Kidney (tissue), 14 donors: ENCODE data around the gene STAT5B. TPM values are rescaled to one million over a fixed set of nuclear protein-coding genes. Genes with fewer than 3 reads are reported as not detected.
"Not testable (repeated sequence)": the region's sequence is repeated elsewhere in the genome, so short reads cannot be mapped to it uniquely, and the experiment has no call there.

Experiments used
- DNase-seq, 5 donors: peaks; one replicate each; pipeline ENCODE4 v3.0.0-alpha.2; 2013 to 2020
- FAIRE-seq: peaks from 2 replicates; lab custom pipeline; 2012; peaks lifted over from hg19 to GRCh38; lab: Jason Lieb, UNC
- H3K27ac ChIP-seq, 2 donors: one replicate each; pipeline ENCODE4 v1.7.0; 2013; ENCODE audit warnings: low read depth in 2 of 2, low read length in 2 of 2, inconsistent platforms in 1 of 2
- H3K27me3 ChIP-seq: one replicate; pipeline ENCODE4 v1.7.1; 2013; ENCODE audit warnings: low read length, inconsistent platforms; ENCODE audit not compliant: control insufficient read depth, insufficient read depth
- H3K36me3 ChIP-seq, 3 donors: one replicate each; pipeline versions ENCODE4 v1.7.0 to v1.7.1; 2013; ENCODE audit warnings: low read length in 3 of 3, control low read depth in 1 of 3, inconsistent platforms in 1 of 3; ENCODE audit not compliant: insufficient read depth in 3 of 3, control insufficient read depth in 2 of 3
- H3K4me1 ChIP-seq, 3 donors: one replicate each; pipeline versions ENCODE4 v1.7.0 to v1.7.1; 2013; ENCODE audit warnings: low read length in 3 of 3, inconsistent platforms in 1 of 3, low read depth in 1 of 3; ENCODE audit not compliant: control insufficient read depth in 2 of 3, insufficient read depth in 2 of 3
- H3K4me3 ChIP-seq, 3 donors: one replicate each; pipeline versions ENCODE4 v1.7.0 to v1.8.1; 2013; ENCODE audit warnings: low read length in 3 of 3, control low read depth in 1 of 3, inconsistent platforms in 1 of 3
- H3K9ac ChIP-seq, 3 donors: one replicate each; pipeline versions ENCODE4 v1.7.0 to v1.7.1; 2013; ENCODE audit warnings: low read length in 3 of 3, control low read depth in 1 of 3, inconsistent platforms in 1 of 3
- H3K9me3 ChIP-seq, 3 donors: one replicate each; pipeline versions ENCODE4 v1.7.0 to v1.7.1; 2013; ENCODE audit warnings: low read length in 3 of 3, control low read depth in 1 of 3, inconsistent platforms in 1 of 3; ENCODE audit not compliant: control insufficient read depth in 2 of 3, insufficient read depth in 1 of 3
- intact Hi-C: fragments of 100-400 bp; cut with DNase I; formaldehyde crosslinking; loops from one replicate; pipeline ENCODE4 v1.11.1; 2022
- polyA plus RNA-seq: library from polyadenylated mRNA; stranded (reverse); fragments of 350-450 nt; fragmentation: Illumina TruSeq; extraction: RNeasy Lipid Tissue Mini Kit (QIAGEN cat#74804); gene quantifications from one replicate; pipeline ENCODE4 v1.2.3, GENCODE V29; 2014; ENCODE audit warnings: low read depth, low replicate concordance; ENCODE audit not compliant: insufficient read depth
- total RNA-seq: library from RNA; stranded (reverse); fragmentation: NEBNext Ultra II Directional; extraction: Animal tissue kit (Norgen Biotek cat#: 25700); gene quantifications from one replicate; pipeline ENCODE4 v1.2.1, GENCODE V29; 2021
- TF ChIP-seq, protein P1 (sequence below): IDR thresholded peaks from 3 replicates; pipeline ENCODE4 v1.5.1; 2012; ENCODE audit warnings: mild to moderate bottlenecking, moderate library complexity, borderline replicate concordance; ENCODE audit not compliant: insufficient read depth; ENCODE audit errors: extremely low read depth
- donor health status: control.
- donor health status: control.
- donor health status: control.
- donor health status: control.
- donor health status: control.
- donor health status: DM: yes; HTN: yes; CAD: no.
- donor health status: Normal renal cell carcinoma (clear cell type).

The STAT5B gene
- total and polyA plus RNA-seq, 2 donors from 2014 or later = 20.4 to 68.0 TPM

DNA sequence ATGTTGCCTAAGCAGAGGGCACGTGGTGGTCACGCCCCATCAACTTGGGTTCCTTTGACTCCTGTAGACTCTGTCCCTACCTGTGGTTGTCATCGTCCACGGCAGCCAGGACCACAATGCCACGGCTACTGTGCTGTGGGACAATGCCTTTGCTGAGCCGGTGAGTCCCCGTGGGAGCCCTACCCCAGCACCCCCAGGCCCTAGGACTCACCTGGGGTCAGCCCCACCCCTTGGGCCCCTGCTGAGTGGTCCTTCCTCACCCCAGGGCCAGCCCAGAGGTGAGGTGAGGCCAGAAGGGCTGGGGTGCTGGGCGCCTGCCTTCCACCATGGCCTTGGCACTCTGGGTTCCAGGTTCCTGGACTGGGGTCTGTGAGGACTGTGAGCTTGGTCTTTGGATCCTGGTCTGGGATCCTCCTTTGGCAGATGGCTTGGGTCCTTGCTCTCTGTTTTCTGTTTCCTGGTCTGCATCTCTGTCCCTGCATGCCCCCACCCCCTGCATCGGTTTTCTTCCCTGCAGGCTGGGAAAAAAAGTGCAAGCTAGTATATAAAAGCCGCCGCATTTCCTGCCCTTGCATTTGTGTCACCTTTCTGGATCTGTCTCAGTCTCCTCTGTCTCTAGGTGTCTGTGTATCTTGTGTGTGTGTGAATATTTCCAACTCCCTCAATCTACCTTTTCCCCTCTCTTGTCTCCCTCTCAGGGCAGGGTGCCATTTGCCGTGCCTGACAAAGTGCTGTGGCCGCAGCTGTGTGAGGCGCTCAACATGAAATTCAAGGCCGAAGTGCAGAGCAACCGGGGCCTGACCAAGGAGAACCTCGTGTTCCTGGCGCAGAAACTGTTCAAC is 29.6 kb upstream of the STAT5B start:
- Histone ChIP-seq H3K9me3 (no peaks in the 10 kb centered on the region), H3K36me3 (peaks cover 0 to 33% (median 20%) of the 10 kb centered on the region in 3 donors), H3K27me3 (no peaks in the 10 kb centered on the region), H3K4me1 (peaks cover 2 to 7% (median 4%) of the 10 kb centered on the region in 3 donors), H3K9ac (no peak overlapping the region), H3K27ac (peak overlapping the region in 1 of 2 donors; percentile 61), H3K4me3 (no peak overlapping the region)
- FAIRE-seq (no peak), DNase-seq (no peak)
- TF ChIP-seq, protein P1, sequence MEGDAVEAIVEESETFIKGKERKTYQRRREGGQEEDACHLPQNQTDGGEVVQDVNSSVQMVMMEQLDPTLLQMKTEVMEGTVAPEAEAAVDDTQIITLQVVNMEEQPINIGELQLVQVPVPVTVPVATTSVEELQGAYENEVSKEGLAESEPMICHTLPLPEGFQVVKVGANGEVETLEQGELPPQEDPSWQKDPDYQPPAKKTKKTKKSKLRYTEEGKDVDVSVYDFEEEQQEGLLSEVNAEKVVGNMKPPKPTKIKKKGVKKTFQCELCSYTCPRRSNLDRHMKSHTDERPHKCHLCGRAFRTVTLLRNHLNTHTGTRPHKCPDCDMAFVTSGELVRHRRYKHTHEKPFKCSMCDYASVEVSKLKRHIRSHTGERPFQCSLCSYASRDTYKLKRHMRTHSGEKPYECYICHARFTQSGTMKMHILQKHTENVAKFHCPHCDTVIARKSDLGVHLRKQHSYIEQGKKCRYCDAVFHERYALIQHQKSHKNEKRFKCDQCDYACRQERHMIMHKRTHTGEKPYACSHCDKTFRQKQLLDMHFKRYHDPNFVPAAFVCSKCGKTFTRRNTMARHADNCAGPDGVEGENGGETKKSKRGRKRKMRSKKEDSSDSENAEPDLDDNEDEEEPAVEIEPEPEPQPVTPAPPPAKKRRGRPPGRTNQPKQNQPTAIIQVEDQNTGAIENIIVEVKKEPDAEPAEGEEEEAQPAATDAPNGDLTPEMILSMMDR = no peak
- intact Hi-C loops = no loop called here

DNA sequence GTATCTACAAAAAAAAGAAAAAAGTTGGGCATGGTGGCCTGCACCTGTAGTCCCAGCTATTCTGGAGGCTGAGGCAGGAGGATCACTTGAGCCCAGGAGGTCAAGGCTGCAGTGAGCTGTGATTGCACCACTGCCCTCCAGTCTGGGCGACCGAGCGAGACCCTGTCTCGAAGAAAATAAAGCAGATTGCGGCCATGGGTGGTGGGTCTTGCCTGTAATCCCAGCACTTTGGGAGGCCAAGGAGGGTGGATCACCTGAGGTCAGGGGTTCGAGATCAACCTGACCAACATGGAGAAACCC is 28.8 kb upstream of the STAT5B start:
- H3K9ac ChIP-seq, H3K4me3 ChIP-seq, H3K4me1 ChIP-seq, DNase-seq, intact Hi-C loops, H3K27ac ChIP-seq, H3K27me3 ChIP-seq, FAIRE-seq, H3K9me3 ChIP-seq: not testable (repeated sequence)
- peaks cover 0 to 33% (median 16%) of the 10 kb centered on the region in 3 donors for H3K36me3 ChIP-seq

DNA sequence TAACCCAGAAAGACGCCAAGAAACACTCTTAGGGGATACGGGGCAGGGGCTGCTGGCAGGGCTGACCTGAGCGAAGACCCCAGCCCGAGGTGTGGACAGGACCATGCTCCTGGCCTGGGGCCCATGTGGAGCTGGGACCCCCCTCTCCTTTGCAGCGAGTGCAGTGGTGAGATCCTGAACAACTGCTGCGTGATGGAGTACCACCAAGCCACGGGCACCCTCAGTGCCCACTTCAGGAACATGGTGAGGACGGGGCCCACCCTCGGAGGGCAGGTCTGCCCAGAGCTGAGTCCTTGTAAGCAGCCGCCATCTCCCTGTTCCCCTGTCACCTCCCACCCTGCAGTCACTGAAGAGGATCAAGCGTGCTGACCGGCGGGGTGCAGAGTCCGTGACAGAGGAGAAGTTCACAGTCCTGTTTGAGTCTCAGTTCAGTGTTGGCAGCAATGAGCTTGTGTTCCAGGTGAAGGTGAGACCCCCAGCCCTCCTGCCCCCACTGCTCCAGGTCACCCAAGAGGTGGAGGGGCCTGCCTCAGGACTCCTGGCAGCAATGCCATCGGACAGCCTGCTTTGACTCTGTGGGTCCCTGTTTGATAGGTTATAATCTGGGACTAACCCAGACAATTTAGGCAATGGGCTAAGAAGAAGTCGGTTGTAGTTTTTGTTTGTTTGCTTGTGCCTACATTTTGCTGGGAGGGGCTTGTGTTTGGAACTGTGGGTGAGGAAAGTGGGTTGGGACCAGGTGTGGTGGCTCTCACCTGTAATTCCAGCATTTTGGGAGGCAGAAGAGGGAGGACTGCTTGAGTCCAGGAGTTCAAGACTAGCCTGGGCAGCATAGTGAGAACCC is 28.2 kb upstream of the STAT5B start:
- no peaks in the 10 kb centered on the region for H3K9me3 ChIP-seq
- TF ChIP-seq, protein P1 = no peak
- no peaks in the 10 kb centered on the region for H3K27me3 ChIP-seq
- FAIRE-seq = no peak
- H3K27ac ChIP-seq = no peak overlapping the region
- H3K36me3 ChIP-seq = peaks cover 0 to 30% (median 16%) of the 10 kb centered on the region in 3 donors
- H3K4me1 ChIP-seq = peaks cover 0 to 3% (median 0%) of the 10 kb centered on the region in 3 donors
- DNase-seq = peak in 1 of 5 donors; percentile 67
- no peak overlapping the region for H3K9ac ChIP-seq
- intact Hi-C loops = no loop called here
- no peak overlapping the region for H3K4me3 ChIP-seq

DNA sequence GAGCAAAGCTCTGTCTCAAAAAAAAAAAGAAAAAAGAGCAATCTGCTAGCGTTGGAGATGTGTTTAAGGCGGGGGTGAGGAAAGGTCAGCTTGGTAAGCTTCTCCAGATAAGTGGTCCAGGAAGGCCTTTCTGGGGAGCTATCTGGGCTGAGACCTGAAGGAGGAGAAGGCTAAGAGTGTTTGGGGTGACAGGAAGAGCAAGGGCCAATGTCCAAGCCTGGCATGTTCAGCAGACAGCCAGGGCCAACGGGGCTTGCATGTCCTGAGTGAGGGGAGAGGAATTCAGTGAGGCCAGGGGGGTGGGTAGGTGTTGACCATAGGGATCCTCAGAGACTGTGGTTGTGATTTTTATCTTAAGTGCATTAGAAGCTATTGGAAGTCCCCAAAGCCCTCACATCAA is 27.5 kb upstream of the STAT5B start:
- intact Hi-C loops = no loop called here
- no peak overlapping the region for H3K4me3 ChIP-seq
- no peak for DNase-seq
- peaks cover 0 to 3% (median 0%) of the 10 kb centered on the region in 3 donors for H3K4me1 ChIP-seq
- no peaks in the 10 kb centered on the region for H3K9me3 ChIP-seq
- no peak for FAIRE-seq
- H3K27me3 ChIP-seq = no peaks in the 10 kb centered on the region
- H3K9ac ChIP-seq = no peak overlapping the region
- no peak overlapping the region for H3K27ac ChIP-seq
- peaks cover 0 to 29% (median 16%) of the 10 kb centered on the region in 3 donors for H3K36me3 ChIP-seq
- TF ChIP-seq, protein P1 = no peak
